Gastroesophageal sphincter (tissue), 3 donors: Measurements from ENCODE around the gene PCNX3.

ENCODE experiments used
- CTCF ChIP-seq, 4 experiments: fragments of 200-600 bp in 2 of 4; fragments of 450-650 bp in 2 of 4; sonication (generic) in 1 of 4; IDR thresholded peaks; one replicate each; pipeline ENCODE4 v1.5.1; 2017 to 2019; ENCODE audit warnings: antibody characterized with exemption in 4 of 4, mild to moderate bottlenecking in 2 of 4, moderate library complexity in 2 of 4
- EP300 ChIP-seq: sonication (generic); formaldehyde crosslinking; IDR thresholded peaks from one replicate; pipeline ENCODE4 v1.6.1; 2017; ENCODE audit warnings: antibody characterized with exemption, mild to moderate bottlenecking
- POLR2A ChIP-seq, 2 donors: fragments of 450-650 bp; IDR thresholded peaks; one replicate each; pipeline ENCODE4 v1.6.1; 2017; ENCODE audit warnings: antibody characterized with exemption in 2 of 2, mild to moderate bottlenecking in 2 of 2, moderate library complexity in 1 of 2

- TF ChIP-seq CTCF (IDR thresholded peaks at IDR 0.05): peak in 3 of 4 experiments; percentile 86 to 100 (median 96)
- TF ChIP-seq POLR2A (IDR thresholded peaks at IDR 0.05): no peak
- no peak for TF ChIP-seq EP300
Measured at GRCh38 chr11:65574109-65574810, 41.3 kb upstream of the PCNX3 start.
